ENCODE measurements around the gene PROM1.

PROM1 gene

DNA sequence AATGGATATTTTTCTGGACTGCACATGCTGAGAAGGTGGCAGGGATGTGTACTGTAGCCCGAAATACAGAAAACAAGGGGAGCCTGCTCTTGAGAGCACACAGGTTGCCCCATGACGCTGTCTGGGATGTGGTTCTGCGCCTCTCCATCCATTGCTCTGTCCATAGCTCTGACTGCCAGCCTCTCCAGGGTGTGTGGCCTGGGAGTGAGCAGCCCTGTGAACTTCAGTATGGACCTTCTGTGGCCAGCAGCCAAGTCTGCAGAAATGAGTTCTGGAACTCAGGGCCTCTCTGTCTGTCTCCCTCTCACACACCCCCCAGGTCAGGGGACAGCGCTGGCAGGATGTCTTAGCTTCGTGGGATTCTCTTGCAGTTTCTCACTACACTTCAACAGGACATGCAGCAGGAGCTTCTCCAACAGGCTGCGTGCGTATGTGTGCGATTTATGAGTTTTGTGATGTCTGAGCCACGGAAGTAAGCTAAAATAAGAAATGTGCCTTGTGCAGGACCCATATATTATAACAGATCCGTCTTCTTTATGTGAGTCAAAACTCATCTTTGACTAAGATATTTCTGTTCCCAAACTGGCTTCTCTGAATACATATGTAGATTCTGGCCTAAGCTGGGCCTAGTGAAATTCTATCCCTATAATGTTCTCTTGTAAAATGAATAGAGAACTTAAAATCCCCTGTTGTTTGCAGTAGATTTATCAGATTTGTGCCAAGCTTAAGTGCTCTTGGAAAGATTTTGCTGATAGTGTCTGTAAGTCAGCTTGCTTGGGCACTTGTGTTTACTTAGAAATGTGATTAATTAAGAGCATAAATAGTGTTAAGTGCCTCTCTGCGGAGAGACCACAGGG lies 40.0 kb downstream of the PROM1 start:
- H3K4me2 ChIP-seq (ENCODE audit: low read depth, low read length, poor library complexity, severe bottlenecking): no peak overlapping the region
- no peak for TF ChIP-seq EZH2phosphoT487 (IDR thresholded peaks at IDR 0.05; ENCODE audit: borderline replicate concordance)
- TF ChIP-seq, protein P1, sequence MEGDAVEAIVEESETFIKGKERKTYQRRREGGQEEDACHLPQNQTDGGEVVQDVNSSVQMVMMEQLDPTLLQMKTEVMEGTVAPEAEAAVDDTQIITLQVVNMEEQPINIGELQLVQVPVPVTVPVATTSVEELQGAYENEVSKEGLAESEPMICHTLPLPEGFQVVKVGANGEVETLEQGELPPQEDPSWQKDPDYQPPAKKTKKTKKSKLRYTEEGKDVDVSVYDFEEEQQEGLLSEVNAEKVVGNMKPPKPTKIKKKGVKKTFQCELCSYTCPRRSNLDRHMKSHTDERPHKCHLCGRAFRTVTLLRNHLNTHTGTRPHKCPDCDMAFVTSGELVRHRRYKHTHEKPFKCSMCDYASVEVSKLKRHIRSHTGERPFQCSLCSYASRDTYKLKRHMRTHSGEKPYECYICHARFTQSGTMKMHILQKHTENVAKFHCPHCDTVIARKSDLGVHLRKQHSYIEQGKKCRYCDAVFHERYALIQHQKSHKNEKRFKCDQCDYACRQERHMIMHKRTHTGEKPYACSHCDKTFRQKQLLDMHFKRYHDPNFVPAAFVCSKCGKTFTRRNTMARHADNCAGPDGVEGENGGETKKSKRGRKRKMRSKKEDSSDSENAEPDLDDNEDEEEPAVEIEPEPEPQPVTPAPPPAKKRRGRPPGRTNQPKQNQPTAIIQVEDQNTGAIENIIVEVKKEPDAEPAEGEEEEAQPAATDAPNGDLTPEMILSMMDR (conservative IDR thresholded peaks at IDR 0.05; ENCODE audit: low read length): no peak
- no peaks in the 10 kb centered on the region for H3K27me3 ChIP-seq (ENCODE audit: insufficient read depth, low read length, poor library complexity, severe bottlenecking)
- H3K4me3 ChIP-seq (ENCODE audit: low read length, poor library complexity, severe bottlenecking): no peak overlapping the region
- H3K79me2 ChIP-seq (ENCODE audit: insufficient read depth, low read length): no peaks in the 10 kb centered on the region
- H3K9me3 ChIP-seq (ENCODE audit: insufficient read depth, low read depth, low read length): no peaks in the 10 kb centered on the region
- no peaks in the 10 kb centered on the region for H3F3A ChIP-seq (ENCODE audit: low read depth)
- no peaks in the 10 kb centered on the region for H3K9me2 ChIP-seq (replicated peaks; ENCODE audit: low read depth, low read length)
- no peaks in the 10 kb centered on the region for H4K20me1 ChIP-seq (ENCODE audit: insufficient read depth, low read length, poor library complexity, severe bottlenecking)
- no peak overlapping the region for H3K9ac ChIP-seq (ENCODE audit: low read depth, low read length, poor library complexity, severe bottlenecking)
- H3K36me3 ChIP-seq (ENCODE audit: insufficient read depth, low read length): no peaks in the 10 kb centered on the region
- H3K4me1 ChIP-seq (ENCODE audit: insufficient read depth, low read length, poor library complexity, severe bottlenecking): no peaks in the 10 kb centered on the region
- H2AFZ ChIP-seq (ENCODE audit: low read length): no peak overlapping the region

DNA sequence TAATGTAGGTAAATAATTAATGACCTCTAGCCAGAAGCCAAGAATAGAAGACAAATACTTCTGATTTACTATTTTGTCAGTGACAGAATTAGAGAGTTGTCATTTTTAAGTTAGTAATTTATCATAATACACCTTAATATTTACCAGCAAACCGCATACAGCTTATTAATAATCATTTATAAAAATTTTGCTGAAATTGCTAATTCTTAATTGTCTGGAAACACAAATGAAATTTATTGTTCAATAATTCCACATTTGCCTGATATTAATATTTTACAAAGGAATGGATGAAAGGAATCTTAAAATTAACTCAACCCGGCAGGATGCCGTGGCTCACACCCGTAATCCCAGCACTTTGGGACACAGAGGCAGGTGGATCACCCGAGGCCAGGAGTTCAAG lies 44.7 kb downstream of the PROM1 start:
- no peaks in the 10 kb centered on the region for H3K36me3 ChIP-seq (ENCODE audit: insufficient read depth, low read length)
- no peak overlapping the region for H3K9ac ChIP-seq (ENCODE audit: low read depth, low read length, poor library complexity, severe bottlenecking)
- no peaks in the 10 kb centered on the region for H3K9me3 ChIP-seq (ENCODE audit: insufficient read depth, low read depth, low read length)
- no peaks in the 10 kb centered on the region for H3K79me2 ChIP-seq (ENCODE audit: insufficient read depth, low read length)
- no peak overlapping the region for H3K4me2 ChIP-seq (ENCODE audit: low read depth, low read length, poor library complexity, severe bottlenecking)
- peaks cover 7% of the 10 kb centered on the region for H3K4me1 ChIP-seq (ENCODE audit: insufficient read depth, low read length, poor library complexity, severe bottlenecking)
- no peaks in the 10 kb centered on the region for H3K27me3 ChIP-seq (ENCODE audit: insufficient read depth, low read length, poor library complexity, severe bottlenecking)
- no peaks in the 10 kb centered on the region for H3K9me2 ChIP-seq (replicated peaks; ENCODE audit: low read depth, low read length)
- H3F3A ChIP-seq (ENCODE audit: low read depth): no peaks in the 10 kb centered on the region
- no peak overlapping the region for H2AFZ ChIP-seq (ENCODE audit: low read length)
- H3K4me3 ChIP-seq (ENCODE audit: low read length, poor library complexity, severe bottlenecking): no peak overlapping the region
- H4K20me1 ChIP-seq (ENCODE audit: insufficient read depth, low read length, poor library complexity, severe bottlenecking): no peaks in the 10 kb centered on the region
- no peak for TF ChIP-seq EZH2phosphoT487 (IDR thresholded peaks at IDR 0.05; ENCODE audit: borderline replicate concordance)
- TF ChIP-seq, protein P1 (conservative IDR thresholded peaks at IDR 0.05; ENCODE audit: low read length): no peak

DNA sequence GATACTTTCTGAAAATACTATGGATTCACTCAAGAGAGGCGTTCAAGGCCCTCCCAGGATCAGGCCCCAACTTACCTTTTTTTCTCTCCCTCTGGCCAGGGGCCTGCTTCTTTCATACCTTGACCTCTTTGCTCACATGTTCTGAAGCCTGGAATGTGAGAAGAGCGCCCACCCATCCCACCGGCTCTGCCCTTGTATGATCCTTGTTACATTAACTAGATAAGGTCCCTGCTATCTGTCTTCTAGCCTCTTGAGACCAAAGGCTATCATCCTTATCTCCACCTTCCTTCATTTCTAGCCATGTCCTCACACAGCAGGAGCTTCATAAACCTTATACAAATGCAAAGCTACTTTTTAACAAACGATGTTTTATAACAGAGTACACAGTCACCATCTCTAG lies 45.9 kb downstream of the PROM1 start:
- H3K9ac ChIP-seq (ENCODE audit: low read depth, low read length, poor library complexity, severe bottlenecking): no peak overlapping the region
- TF ChIP-seq, protein P1 (conservative IDR thresholded peaks at IDR 0.05; ENCODE audit: low read length): no peak
- TF ChIP-seq EZH2phosphoT487 (IDR thresholded peaks at IDR 0.05; ENCODE audit: borderline replicate concordance): no peak
- no peaks in the 10 kb centered on the region for H3K36me3 ChIP-seq (ENCODE audit: insufficient read depth, low read length)
- H3K4me3 ChIP-seq (ENCODE audit: low read length, poor library complexity, severe bottlenecking): no peak overlapping the region
- H3K79me2 ChIP-seq (ENCODE audit: insufficient read depth, low read length): no peaks in the 10 kb centered on the region
- H2AFZ ChIP-seq (ENCODE audit: low read length): peak overlapping the region; percentile 18; the same call in 1 of the 2 replicates
- no peaks in the 10 kb centered on the region for H3K9me2 ChIP-seq (replicated peaks; ENCODE audit: low read depth, low read length)
- H3K4me1 ChIP-seq (ENCODE audit: insufficient read depth, low read length, poor library complexity, severe bottlenecking): peaks cover 14% of the 10 kb centered on the region
- H3K4me2 ChIP-seq (ENCODE audit: low read depth, low read length, poor library complexity, severe bottlenecking): no peak overlapping the region
- H4K20me1 ChIP-seq (ENCODE audit: insufficient read depth, low read length, poor library complexity, severe bottlenecking): no peaks in the 10 kb centered on the region
- H3K9me3 ChIP-seq (ENCODE audit: insufficient read depth, low read depth, low read length): no peaks in the 10 kb centered on the region
- H3F3A ChIP-seq (ENCODE audit: low read depth): no peaks in the 10 kb centered on the region
- H3K27me3 ChIP-seq (ENCODE audit: insufficient read depth, low read length, poor library complexity, severe bottlenecking): no peaks in the 10 kb centered on the region
